PFSK-1 (cell line): Measurements from ENCODE around the gene DYNLT1.

Experiments
- FOXP2 ChIP-seq: optimal IDR thresholded peaks from 2 replicates; pipeline ENCODE3; 2011; ENCODE audit warnings: borderline replicate concordance, control low read depth, inconsistent platforms; ENCODE audit not compliant: insufficient read depth; ENCODE audit errors: extremely low read length, extremely low read depth
- POLR2AphosphoS5 ChIP-seq: IDR thresholded peaks from 2 replicates; pipeline ENCODE4 v1.6.1; 2012; ENCODE audit warnings: low read depth, mild to moderate bottlenecking, control low read depth, low read length, moderate library complexity
- REST ChIP-seq, 2 experiments: IDR thresholded peaks; 2 replicates each; pipeline versions ENCODE4 v1.6.1 to v1.8.0; 2011 to 2012; ENCODE audit warnings: low read depth in 2 of 2, low read length in 2 of 2, control low read depth in 1 of 2, inconsistent platforms in 1 of 2, mild to moderate bottlenecking in 1 of 2, moderate library complexity in 1 of 2; ENCODE audit not compliant: insufficient read depth in 1 of 2
- SIN3A ChIP-seq: IDR thresholded peaks from 2 replicates; pipeline ENCODE4 v1.6.1; 2012; ENCODE audit warnings: mild to moderate bottlenecking, low read length, moderate library complexity, borderline replicate concordance; ENCODE audit not compliant: insufficient read depth
- TAF1 ChIP-seq: IDR thresholded peaks from 2 replicates; pipeline ENCODE4 v1.6.1; 2012; ENCODE audit warnings: low read length, control low read depth, borderline replicate concordance; ENCODE audit not compliant: insufficient read depth

DYNLT1 gene

GRCh38 chr6:158662607-158662953 lies 18.0 kb upstream of the DYNLT1 start:
- TF ChIP-seq SIN3A (no peak), POLR2AphosphoS5 (no peak), REST (IDR thresholded peaks at IDR 0.05; ENCODE audit: insufficient read depth in 1 of 2, low read depth in 2 of 2, low read length in 2 of 2) (no peak), TAF1 (no peak), FOXP2 (no peak)

GRCh38 chr6:158661156-158661685 lies 16.7 kb upstream of the DYNLT1 start:
- TF ChIP-seq POLR2AphosphoS5 (no peak), TAF1 (no peak), SIN3A (no peak), REST (IDR thresholded peaks at IDR 0.05; ENCODE audit: insufficient read depth in 1 of 2, low read depth in 2 of 2, low read length in 2 of 2) (no peak), FOXP2 (no peak)

- no peak for TF ChIP-seq SIN3A
- no peak for TF ChIP-seq FOXP2
- TF ChIP-seq REST (IDR thresholded peaks at IDR 0.05; ENCODE audit: insufficient read depth in 1 of 2, low read depth in 2 of 2, low read length in 2 of 2), result no peak
- TF ChIP-seq TAF1, result no peak
- no peak for TF ChIP-seq POLR2AphosphoS5
Measured at GRCh38 chr6:158660333-158660754, 15.8 kb upstream of the DYNLT1 start.

- no peak for TF ChIP-seq SIN3A
- peak; percentile 29 for TF ChIP-seq FOXP2
- TF ChIP-seq POLR2AphosphoS5, result no peak
- TF ChIP-seq TAF1, result no peak
- no peak for TF ChIP-seq REST (IDR thresholded peaks at IDR 0.05; ENCODE audit: insufficient read depth in 1 of 2, low read depth in 2 of 2, low read length in 2 of 2)
Measured at GRCh38 chr6:158655569-158656450, 11.3 kb upstream of the DYNLT1 start.
